DOHH2 (cell line): ENCODE results near the gene KCTD21.

ENCODE experiments used
- H3F3A ChIP-seq: fragments of 200-600 bp; sonication (generic), shearing (Covaris generic); 2 replicates; pipeline ENCODE4 v1.6.0; 2016; ENCODE audit warnings: antibody characterized with exemption, mild to moderate bottlenecking; ENCODE audit not compliant: control insufficient read depth, insufficient read depth
- H3K27ac ChIP-seq: fragments of 200-600 bp; sonication (generic); 2 replicates; pipeline ENCODE4 v1.5.1; 2014; ENCODE audit warnings: low read depth, mild to moderate bottlenecking, low read length, moderate library complexity
- H3K27me3 ChIP-seq: fragments of 200-600 bp; sonication (generic); 2 replicates; pipeline ENCODE4 v1.6.1; 2014; ENCODE audit warnings: mild to moderate bottlenecking, low read length, mixed read lengths; ENCODE audit not compliant: control insufficient read depth
- H3K36me3 ChIP-seq: fragments of 200-600 bp; sonication (generic); 2 replicates; pipeline ENCODE4 v1.6.1; 2014; ENCODE audit warnings: mild to moderate bottlenecking, low read length, moderate library complexity, mixed read lengths; ENCODE audit not compliant: control insufficient read depth
- H3K4me1 ChIP-seq: fragments of 200-600 bp; sonication (generic); 2 replicates; pipeline ENCODE4 v1.6.1; 2014; ENCODE audit warnings: mild to moderate bottlenecking, low read length, mixed read lengths; ENCODE audit not compliant: control insufficient read depth
- H3K4me2 ChIP-seq: fragments of 200-600 bp; sonication (generic); 2 replicates; pipeline ENCODE4 v1.6.0; 2014; ENCODE audit warnings: mild to moderate bottlenecking, low read length, moderate library complexity
- H3K4me3 ChIP-seq: fragments of 200-600 bp; sonication (generic); 2 replicates; pipeline ENCODE4 v1.5.1; 2014; ENCODE audit warnings: mild to moderate bottlenecking, low read length, mixed read lengths
- H3K79me2 ChIP-seq: fragments of 200-600 bp; sonication (generic); 2 replicates; pipeline ENCODE4 v1.6.1; 2014; ENCODE audit warnings: mild to moderate bottlenecking, low read length, mixed read lengths; ENCODE audit not compliant: control insufficient read depth
- H3K9me2 ChIP-seq: fragments of 200-600 bp; sonication (generic); replicated peaks from 2 replicates; pipeline ENCODE4 v1.6.1; 2014; ENCODE audit warnings: mild to moderate bottlenecking, low read length, mixed read lengths; ENCODE audit not compliant: control insufficient read depth
- H3K9me3 ChIP-seq: fragments of 200-600 bp; sonication (generic); 2 replicates; pipeline ENCODE4 v1.6.1; 2014; ENCODE audit warnings: antibody characterized with exemption, low read length, mixed read lengths; ENCODE audit not compliant: control insufficient read depth, insufficient read depth
- H4K20me1 ChIP-seq: fragments of 200-600 bp; sonication (generic); 2 replicates; pipeline ENCODE4 v1.6.0; 2014; ENCODE audit warnings: low read depth, mild to moderate bottlenecking, antibody characterized with exemption, low read length, moderate library complexity; ENCODE audit not compliant: control insufficient read depth, insufficient read depth
- EZH2phosphoT487 ChIP-seq: fragments of 200-600 bp; sonication (generic); IDR thresholded peaks from 2 replicates; pipeline ENCODE4 v1.6.1; 2017; ENCODE audit warnings: borderline replicate concordance, mild to moderate bottlenecking, antibody characterized with exemption, low read length, moderate library complexity, mixed read lengths
- TF ChIP-seq, protein P1 (sequence below): fragments of 200-600 bp; sonication (generic); IDR thresholded peaks from one replicate; pipeline ENCODE4 v1.5.1; 2014; ENCODE audit warnings: antibody characterized with exemption, mild to moderate bottlenecking, low read depth, low read length; ENCODE audit not compliant: poor library complexity, severe bottlenecking

The KCTD21 gene

DNA sequence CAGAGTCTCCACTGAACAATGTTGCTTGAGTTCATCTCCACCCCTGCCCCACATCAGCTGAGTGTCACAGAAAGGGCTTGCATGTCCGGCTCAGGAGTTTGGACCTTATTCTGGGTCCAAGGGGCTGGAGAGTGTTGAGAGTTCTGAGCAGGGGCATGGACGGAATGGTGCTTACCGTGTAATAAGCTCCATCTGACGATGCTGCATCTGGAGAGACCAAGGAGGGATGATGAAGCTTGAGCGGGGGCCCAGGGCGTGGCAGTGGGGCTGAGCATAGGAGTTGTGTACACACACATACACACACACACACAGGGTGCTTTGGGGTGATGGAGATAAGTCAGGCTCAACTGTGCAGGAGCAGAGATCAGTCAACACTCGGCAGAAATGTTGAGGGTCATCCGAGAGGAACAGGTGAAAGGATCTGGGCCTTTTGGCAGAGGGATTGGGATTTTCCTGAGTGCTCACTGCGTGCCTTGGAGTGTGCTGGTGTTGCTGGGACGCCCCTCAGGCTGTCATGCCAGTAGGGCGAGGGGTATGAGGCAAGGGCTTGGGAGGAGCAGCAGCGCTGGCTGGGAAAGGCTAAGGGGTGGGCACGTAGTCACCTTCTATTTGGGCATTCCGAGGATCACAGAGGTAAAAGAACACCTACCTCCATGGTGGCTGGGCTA, 2.6 kb upstream of the KCTD21 start:
- H3K36me3 ChIP-seq, result no peaks in the 10 kb centered on the region
- H3K4me1 ChIP-seq, result peaks cover 26% of the 10 kb centered on the region
- no peaks in the 10 kb centered on the region for H3K79me2 ChIP-seq
- H3K27me3 ChIP-seq, result no peaks in the 10 kb centered on the region
- no peaks in the 10 kb centered on the region for H3K9me2 ChIP-seq
- 0 out of 2 replicates have a peak, but pooled peaks cover 5% of the 10 kb centered on the region for H3F3A ChIP-seq
- H3K4me3 ChIP-seq, result no peak overlapping the region
- no peak overlapping the region for H3K27ac ChIP-seq
- TF ChIP-seq EZH2phosphoT487, result no peak
- TF ChIP-seq, protein P1, sequence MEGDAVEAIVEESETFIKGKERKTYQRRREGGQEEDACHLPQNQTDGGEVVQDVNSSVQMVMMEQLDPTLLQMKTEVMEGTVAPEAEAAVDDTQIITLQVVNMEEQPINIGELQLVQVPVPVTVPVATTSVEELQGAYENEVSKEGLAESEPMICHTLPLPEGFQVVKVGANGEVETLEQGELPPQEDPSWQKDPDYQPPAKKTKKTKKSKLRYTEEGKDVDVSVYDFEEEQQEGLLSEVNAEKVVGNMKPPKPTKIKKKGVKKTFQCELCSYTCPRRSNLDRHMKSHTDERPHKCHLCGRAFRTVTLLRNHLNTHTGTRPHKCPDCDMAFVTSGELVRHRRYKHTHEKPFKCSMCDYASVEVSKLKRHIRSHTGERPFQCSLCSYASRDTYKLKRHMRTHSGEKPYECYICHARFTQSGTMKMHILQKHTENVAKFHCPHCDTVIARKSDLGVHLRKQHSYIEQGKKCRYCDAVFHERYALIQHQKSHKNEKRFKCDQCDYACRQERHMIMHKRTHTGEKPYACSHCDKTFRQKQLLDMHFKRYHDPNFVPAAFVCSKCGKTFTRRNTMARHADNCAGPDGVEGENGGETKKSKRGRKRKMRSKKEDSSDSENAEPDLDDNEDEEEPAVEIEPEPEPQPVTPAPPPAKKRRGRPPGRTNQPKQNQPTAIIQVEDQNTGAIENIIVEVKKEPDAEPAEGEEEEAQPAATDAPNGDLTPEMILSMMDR, result no peak
- no peaks in the 10 kb centered on the region for H3K9me3 ChIP-seq
- no peak overlapping the region for H3K4me2 ChIP-seq
- no peaks in the 10 kb centered on the region for H4K20me1 ChIP-seq

DNA sequence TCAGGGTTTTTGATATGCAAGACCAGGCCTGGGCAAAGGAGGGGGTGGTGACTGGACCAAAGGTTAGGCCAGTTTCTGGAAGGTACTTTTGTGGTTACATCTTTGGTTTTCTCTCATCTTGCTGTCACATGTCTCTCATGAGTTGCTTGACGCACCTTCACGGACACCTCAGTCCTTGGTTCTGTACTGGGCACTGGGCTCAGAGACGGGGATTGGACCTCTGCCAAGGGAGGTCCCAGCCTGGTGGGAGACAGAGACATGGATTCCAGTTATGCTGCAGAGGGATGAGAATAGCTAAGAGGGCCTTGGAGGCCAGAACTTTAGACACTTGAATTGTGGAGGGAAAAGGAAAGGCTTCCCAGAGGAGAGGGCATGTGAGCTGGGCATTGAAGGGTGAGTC, 1.9 kb upstream of the KCTD21 start:
- no peaks in the 10 kb centered on the region for H3K36me3 ChIP-seq
- no peaks in the 10 kb centered on the region for H3K79me2 ChIP-seq
- 0 out of 2 replicates have a peak, but pooled peaks cover 5% of the 10 kb centered on the region for H3F3A ChIP-seq
- H4K20me1 ChIP-seq, result no peaks in the 10 kb centered on the region
- H3K9me3 ChIP-seq, result no peaks in the 10 kb centered on the region
- H3K9me2 ChIP-seq, result no peaks in the 10 kb centered on the region
- H3K4me2 ChIP-seq, result no peak overlapping the region
- H3K4me3 ChIP-seq, result no peak overlapping the region
- no peak overlapping the region for H3K27ac ChIP-seq
- TF ChIP-seq, protein P1, result no peak
- no peak for TF ChIP-seq EZH2phosphoT487
- H3K27me3 ChIP-seq, result no peaks in the 10 kb centered on the region
- H3K4me1 ChIP-seq, result peaks cover 26% of the 10 kb centered on the region

DNA sequence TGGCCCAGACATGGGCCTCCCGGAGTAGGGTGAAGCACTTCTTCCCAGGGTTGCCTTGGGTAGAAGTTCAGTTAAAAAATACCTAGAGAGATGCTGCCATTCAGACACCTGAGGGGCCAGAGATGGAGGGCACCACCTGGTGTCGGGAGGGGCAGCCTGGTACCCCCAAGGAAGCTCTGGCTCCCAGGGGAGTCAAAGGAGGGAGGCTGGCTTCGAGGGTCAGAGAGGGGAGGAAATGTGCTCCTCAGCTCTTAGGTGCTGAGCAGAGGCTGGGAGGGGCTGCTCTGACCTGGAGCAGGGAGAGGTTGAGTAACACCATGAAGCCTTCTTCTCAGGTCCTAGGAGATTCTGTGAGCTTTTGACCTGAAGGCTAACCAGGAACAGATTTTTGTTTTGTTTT, 1.4 kb upstream of the KCTD21 start:
- no peaks in the 10 kb centered on the region for H3K36me3 ChIP-seq
- no peaks in the 10 kb centered on the region for H3K9me3 ChIP-seq
- peak overlapping the region; percentile 87 for H3K4me2 ChIP-seq
- no peaks in the 10 kb centered on the region for H3K9me2 ChIP-seq
- no peak for TF ChIP-seq EZH2phosphoT487
- TF ChIP-seq, protein P1, result no peak
- 0 out of 2 replicates have a peak, but pooled peaks cover 5% of the 10 kb centered on the region for H3F3A ChIP-seq
- H3K27me3 ChIP-seq, result no peaks in the 10 kb centered on the region
- H4K20me1 ChIP-seq, result no peaks in the 10 kb centered on the region
- H3K4me1 ChIP-seq, result peaks cover 26% of the 10 kb centered on the region
- no peaks in the 10 kb centered on the region for H3K79me2 ChIP-seq
- no peak overlapping the region for H3K27ac ChIP-seq
- peak overlapping the region; percentile 95; the same call in 1 of the 2 replicates for H3K4me3 ChIP-seq
